Prostate gland (tissue), 2 donors: ENCODE measurements around the gene INSIG1.

Experiments used
- POLR2A ChIP-seq: fragments of 450-650 bp; IDR thresholded peaks from one replicate; pipeline ENCODE4 v1.6.1; 2016; ENCODE audit warnings: antibody characterized with exemption, mild to moderate bottlenecking
- POLR2AphosphoS5 ChIP-seq: sonication (generic); formaldehyde crosslinking; IDR thresholded peaks from one replicate; pipeline ENCODE4 v1.6.1; 2017; ENCODE audit warnings: antibody characterized with exemption
- TF ChIP-seq, protein P1 (sequence below), 4 experiments: fragments of 200-600 bp in 2 of 4; fragments of 450-650 bp in 2 of 4; sonication (generic) in 2 of 4; IDR thresholded peaks; 1 replicate in 3 of 4; 2 replicates in 1 of 4; pipeline ENCODE4 v1.5.1; 2016 to 2019; ENCODE audit warnings: antibody characterized with exemption in 4 of 4, mild to moderate bottlenecking in 2 of 4, moderate library complexity in 2 of 4

DNA sequence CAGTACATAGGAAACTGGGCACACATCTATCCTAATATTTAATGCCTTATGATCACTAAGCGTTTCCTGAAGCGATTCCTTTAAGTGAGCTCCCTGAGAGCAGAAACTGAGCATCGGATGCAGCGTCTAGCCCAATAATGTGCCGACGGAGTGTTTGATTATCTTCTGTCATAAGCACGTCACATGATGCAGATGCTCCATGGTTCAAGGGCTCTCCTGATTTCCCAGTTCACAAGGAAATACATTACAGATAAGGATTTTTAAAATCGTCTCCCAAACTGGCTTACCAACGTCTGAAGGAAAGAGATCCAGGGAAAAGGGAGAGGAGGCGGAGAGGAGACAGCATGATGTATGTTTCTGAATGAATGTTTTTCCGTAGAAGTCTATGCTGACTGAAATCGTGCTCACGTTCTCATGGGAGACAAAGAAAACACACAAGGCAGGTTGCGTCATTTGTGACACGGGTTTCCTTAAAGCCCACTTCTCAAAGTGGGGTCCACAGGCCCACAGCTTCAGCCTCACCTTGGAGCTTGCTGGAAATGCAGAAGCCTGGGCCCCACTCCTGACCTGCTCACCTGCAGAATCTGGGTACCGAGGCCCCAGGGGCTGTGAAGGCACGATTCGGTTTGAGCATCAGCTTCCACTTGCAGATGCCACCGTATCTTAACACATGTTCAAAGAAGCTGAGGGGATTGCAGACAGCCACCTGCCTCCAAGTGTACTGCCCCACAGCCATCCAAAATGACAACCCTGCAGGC, 21.5 kb upstream of the INSIG1 start:
- TF ChIP-seq POLR2A (no peak), POLR2AphosphoS5 (no peak)
- TF ChIP-seq, protein P1, sequence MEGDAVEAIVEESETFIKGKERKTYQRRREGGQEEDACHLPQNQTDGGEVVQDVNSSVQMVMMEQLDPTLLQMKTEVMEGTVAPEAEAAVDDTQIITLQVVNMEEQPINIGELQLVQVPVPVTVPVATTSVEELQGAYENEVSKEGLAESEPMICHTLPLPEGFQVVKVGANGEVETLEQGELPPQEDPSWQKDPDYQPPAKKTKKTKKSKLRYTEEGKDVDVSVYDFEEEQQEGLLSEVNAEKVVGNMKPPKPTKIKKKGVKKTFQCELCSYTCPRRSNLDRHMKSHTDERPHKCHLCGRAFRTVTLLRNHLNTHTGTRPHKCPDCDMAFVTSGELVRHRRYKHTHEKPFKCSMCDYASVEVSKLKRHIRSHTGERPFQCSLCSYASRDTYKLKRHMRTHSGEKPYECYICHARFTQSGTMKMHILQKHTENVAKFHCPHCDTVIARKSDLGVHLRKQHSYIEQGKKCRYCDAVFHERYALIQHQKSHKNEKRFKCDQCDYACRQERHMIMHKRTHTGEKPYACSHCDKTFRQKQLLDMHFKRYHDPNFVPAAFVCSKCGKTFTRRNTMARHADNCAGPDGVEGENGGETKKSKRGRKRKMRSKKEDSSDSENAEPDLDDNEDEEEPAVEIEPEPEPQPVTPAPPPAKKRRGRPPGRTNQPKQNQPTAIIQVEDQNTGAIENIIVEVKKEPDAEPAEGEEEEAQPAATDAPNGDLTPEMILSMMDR (IDR thresholded peaks at IDR 0.05), result no peak
